OCI-LY3 (cell line): ENCODE measurements around the gene DCAF4.

Experiments
- EZH2phosphoT487 ChIP-seq: fragments of 200-600 bp; shearing (Covaris generic); IDR thresholded peaks from 2 replicates; pipeline ENCODE4 v1.6.1; 2018; ENCODE audit warnings: antibody characterized with exemption, mixed run types, low read depth
- TF ChIP-seq, protein P1 (sequence below): fragments of 200-600, 300-600 bp; sonication (generic); IDR thresholded peaks from 2 replicates; pipeline ENCODE4 v1.5.1; 2014; ENCODE audit warnings: antibody characterized with exemption, low read length, low read depth

DNA sequence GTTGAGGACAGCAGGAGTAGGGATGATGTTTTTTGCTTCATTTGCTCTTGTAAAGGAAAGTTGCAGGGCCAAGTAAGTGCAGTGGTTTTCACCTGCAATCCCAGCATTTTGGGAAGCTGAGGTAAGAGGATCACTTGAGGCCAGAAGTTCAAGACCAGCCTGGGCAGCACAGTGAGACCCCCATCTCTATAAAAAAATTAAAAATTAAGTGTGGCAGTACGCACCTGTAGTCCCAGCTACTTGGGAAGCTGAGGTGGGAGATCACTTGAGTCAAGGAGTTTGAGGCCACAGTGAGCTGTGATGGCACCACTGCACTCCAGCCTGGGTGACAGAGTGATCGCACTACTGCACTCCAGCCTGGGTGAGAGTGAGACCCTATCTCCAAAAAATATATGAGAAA is 43.2 kb upstream of the DCAF4 start:
- TF ChIP-seq, protein P1, sequence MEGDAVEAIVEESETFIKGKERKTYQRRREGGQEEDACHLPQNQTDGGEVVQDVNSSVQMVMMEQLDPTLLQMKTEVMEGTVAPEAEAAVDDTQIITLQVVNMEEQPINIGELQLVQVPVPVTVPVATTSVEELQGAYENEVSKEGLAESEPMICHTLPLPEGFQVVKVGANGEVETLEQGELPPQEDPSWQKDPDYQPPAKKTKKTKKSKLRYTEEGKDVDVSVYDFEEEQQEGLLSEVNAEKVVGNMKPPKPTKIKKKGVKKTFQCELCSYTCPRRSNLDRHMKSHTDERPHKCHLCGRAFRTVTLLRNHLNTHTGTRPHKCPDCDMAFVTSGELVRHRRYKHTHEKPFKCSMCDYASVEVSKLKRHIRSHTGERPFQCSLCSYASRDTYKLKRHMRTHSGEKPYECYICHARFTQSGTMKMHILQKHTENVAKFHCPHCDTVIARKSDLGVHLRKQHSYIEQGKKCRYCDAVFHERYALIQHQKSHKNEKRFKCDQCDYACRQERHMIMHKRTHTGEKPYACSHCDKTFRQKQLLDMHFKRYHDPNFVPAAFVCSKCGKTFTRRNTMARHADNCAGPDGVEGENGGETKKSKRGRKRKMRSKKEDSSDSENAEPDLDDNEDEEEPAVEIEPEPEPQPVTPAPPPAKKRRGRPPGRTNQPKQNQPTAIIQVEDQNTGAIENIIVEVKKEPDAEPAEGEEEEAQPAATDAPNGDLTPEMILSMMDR, result no peak
- TF ChIP-seq EZH2phosphoT487, result no peak
